GM18951 (cell line): ENCODE results near the gene UBTD1.

ENCODE experiments used
- POLR2A ChIP-seq: IDR thresholded peaks from 4 replicates; pipeline ENCODE4 v1.6.1; 2011; ENCODE audit warnings: mild to moderate bottlenecking; ENCODE audit not compliant: insufficient read length, insufficient read depth; ENCODE audit errors: extremely low read depth
- in situ Hi-C: fragments of 300-500 bp; cut with MboI; formaldehyde crosslinking; loops from one replicate; pipeline ENCODE4 v1.12.0; 2022; ENCODE audit warnings: low sequenced_read_pairs, mixed read lengths, inconsistent platforms; ENCODE audit not compliant: unreplicated experiment

Gene UBTD1

DNA sequence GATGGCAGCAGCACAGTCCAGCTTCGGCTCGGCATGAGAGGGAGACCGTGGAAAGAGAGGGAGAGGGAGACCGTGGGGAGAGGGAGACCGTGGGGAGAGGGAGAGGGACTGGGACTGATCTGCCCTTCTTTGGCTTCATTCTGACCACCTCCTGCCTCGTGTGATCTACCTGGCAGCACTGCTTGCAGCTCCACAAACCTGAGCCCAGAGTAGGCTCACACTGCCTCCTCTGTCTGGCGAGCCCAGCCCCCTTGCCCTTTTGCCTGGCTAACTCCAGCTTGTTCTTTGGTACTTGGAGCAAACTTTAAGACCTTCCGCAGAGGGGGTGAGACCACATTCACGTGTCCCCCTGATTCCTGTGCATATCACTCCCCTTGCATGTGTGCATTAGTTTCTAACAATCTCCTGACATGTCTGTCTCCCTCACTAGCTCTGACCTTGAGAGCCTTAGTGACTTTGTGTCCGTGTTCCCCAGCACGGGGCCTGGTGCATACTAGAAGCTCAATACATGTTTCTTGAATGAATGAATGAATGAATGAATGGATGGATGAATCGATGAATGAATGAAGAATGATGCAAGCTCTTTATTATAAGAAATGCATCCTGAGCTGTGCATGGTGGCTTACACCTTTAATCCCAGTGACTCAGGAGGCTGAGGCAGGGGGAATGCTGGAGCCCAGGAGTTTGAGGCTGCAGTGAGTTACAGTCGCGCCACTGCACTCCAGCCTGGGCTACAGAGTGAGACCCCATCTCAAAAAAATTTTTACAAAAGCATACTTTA lies 31.2 kb downstream of the UBTD1 start:
- TF ChIP-seq POLR2A = no peak
- in situ Hi-C loops = no loop called here

GRCh38 chr10:97531401-97531986 lies 32.8 kb downstream of the UBTD1 start:
- in situ Hi-C loops = no loop called here

DNA sequence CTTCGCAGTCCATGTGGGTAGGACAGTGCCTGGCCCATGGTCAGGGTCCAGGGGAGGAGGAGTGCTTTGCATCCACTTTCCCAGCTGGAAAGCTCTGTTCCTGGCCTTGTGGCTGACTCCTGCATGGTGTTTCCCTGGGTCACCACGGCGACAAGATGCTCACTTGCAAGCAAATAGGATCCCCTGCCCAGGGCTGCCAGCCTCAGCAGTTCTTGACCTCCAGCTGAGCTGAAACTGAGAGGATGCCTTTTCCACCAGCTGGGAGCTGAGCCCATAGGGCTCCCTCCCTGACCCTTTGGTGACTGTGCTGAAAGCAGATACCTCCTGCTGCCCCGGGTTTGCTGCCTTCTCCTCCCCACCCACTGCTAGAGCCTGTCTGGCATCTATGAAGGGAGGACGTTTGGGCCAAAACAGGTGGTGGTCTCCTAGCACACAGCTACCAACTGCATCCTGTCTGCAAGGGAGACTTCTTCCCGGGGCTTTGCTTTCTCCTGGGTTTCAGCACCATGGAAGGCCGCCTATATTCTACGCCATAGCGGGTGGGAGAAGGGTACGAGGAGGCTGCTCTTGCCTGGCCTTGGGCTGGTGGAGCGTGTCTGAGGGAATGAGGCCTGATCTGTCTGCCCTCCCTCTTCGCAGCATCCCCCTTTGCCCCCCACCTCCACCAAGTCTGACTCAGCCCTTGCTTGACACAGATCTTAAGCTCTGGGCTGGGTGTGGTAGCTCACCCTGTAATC lies 34.4 kb downstream of the UBTD1 start:
- no peak for TF ChIP-seq POLR2A
- in situ Hi-C loops = no loop called here

More at GRCh38 chr10:97531401-97531986, 32.8 kb downstream of the UBTD1 start:
- TF ChIP-seq POLR2A = no peak

DNA sequence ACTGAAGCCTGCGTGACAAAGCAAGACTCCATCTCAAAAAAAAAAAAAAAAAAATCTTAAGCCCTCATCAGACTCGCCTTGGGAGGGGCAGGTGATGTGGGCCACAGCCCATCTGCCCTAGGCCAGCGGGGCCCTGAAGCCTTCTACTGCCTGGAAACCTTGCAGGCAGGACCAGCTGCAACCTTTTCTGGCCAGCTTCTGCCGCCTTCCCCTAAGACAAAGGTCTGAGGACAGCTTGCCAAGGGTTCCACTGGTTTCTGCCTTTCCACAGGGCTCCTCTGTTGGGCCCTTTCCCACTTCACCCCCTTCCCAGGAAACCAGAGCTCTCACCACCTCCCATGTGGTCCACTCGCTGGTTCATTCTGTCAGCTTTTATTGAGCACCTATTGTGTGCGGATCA lies 35.2 kb downstream of the UBTD1 start:
- in situ Hi-C loops = no loop called here
- TF ChIP-seq POLR2A = no peak

DNA sequence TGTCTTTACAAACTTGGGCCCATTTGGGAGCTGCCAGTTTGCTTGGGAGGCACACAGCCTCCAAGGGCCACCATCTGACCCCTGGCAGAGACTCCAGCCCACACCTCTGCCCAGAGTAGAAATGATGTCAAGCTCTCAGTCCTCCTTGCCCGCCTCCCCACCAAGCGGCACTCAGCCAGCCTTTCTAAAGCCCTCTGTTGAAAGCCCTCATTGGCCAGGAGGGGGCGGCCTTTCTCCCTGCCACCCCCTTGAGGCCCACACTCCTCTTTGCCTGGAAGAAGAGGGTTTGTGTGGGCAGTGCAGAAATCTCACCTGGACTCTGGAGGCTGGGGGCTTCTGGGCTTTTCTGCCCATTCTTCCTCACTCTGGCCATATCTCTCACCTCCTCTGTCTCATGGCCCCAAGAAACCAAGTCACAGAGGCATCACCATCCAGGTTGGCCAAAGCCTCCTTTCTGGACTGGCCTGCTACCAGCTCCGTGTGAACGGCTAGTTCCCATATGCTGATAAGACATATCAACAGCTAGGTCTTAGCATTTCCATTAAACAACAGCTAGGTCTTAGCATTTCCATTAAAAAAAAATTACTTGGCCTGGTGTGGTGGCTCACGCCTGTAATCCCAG lies 36.1 kb downstream of the UBTD1 start:
- no peak for TF ChIP-seq POLR2A
- in situ Hi-C loops = no loop called here

GRCh38 chr10:97537186-97537869 lies 38.6 kb downstream of the UBTD1 start:
- in situ Hi-C loops = no loop called here
- no peak for TF ChIP-seq POLR2A

- in situ Hi-C loops = no loop called here
- TF ChIP-seq POLR2A = no peak
Observed at GRCh38 chr10:97538411-97538810, 39.7 kb downstream of the UBTD1 start.

- in situ Hi-C loops = no loop called here
- TF ChIP-seq POLR2A = no peak
Observed at GRCh38 chr10:97538839-97539238, 40.1 kb downstream of the UBTD1 start.

GRCh38 chr10:97539523-97540200 lies 40.9 kb downstream of the UBTD1 start:
- no peak for TF ChIP-seq POLR2A
- in situ Hi-C loops = no loop called here

DNA sequence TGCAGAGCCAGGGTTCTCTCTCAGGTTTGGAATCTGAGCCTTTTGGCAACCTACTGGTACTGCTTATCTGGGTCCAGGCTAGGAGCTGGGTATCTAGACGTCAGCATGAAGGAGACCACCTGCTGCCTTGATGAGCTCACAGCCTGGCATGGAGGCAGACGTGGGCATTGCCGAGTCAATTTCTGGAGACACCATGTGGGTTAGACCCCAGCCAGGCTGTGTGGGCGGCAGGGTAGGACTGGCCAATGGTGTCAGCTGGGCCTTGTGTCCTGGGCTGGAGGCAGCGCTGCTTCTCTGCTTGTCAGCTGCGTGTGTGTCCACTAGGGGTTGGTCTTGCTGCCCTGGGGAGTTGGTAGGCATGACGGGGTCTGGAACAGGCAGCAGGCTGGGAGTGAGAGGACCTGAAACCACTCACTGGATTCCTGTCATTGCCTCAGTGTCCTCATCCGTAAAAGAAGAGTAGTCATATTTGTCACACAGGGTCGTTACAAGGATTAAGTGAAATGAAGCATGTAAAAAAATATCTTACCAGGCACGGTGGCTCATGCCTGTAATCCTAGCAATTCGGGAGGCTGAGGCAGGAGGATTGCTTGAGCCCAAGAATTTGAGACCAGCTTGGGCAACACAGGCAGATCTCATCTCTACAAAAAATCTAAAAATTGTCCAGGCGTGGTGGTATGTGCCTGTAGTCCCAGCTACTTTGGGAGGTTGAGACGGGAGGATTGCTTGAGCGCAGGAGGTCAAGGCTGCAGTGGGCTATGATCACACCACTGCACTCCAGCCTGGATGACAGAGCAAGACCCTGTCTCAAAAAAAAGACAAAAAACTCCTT lies 42.2 kb downstream of the UBTD1 start:
- TF ChIP-seq POLR2A = no peak
- in situ Hi-C loops = no loop called here

DNA sequence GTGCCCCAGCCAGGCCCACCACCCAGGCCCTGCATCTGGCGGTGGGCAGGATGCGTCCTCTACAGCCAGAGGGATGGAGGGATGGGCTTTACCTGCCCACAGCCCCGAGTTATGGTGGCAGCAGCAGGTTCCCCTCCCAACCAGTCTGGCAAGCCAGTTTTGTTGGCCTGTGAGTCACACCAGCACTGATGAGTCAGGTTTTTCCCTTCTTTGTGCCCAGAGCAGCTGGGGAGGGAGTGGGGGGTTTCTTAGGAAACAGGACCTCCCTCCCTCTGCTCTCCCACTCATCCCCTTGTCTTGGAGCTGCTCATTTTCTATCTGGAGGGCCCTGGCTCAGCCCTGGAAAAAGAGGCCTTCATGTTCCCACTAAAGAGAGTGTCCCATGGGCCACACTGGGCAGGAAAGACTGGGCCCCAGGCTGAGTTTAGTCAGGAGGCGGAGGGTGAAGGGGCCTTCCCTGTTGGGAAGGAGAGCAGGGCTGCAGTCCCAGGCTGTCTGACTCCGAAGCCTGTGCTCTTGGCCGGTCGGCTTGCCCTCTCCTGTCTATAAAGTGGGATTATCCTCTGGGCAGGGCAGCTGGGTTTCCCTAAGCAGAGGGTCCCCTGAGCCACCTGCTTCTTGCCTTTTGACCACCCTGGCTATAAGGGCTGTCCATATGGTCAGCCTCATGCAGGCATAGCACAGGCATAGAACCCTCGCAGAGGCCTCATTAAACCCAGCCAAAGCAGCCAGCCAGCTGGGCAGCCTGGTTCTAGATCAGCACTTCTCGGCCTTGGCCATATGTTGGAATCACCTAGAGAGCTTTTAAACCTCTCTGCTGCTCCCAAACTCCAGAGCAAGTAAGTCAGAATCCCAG lies 43.7 kb downstream of the UBTD1 start:
- in situ Hi-C loops = no loop called here
- TF ChIP-seq POLR2A = no peak
